Activated CD4-positive, alpha-beta T cell treated with anti-CD3 and anti-CD28 coated beads for 48 hours (primary cell): ENCODE data around the gene CDCA5.

Experiments
- DNase-seq: peaks from one replicate; pipeline ENCODE4 v3.0.0-alpha.2; 2020

CDCA5 gene

GRCh38 chr11:65104628-65105027 is 20.8 kb upstream of the CDCA5 start:
- DNase-seq: no peak

GRCh38 chr11:65103476-65103875 is 19.6 kb upstream of the CDCA5 start:
- DNase-seq: no peak

- no peak for DNase-seq
Measured at GRCh38 chr11:65102142-65103095, 18.6 kb upstream of the CDCA5 start.

- no peak for DNase-seq
Measured at GRCh38 chr11:65100674-65101350, 17.0 kb upstream of the CDCA5 start.

- no peak for DNase-seq
Measured at GRCh38 chr11:65096926-65097325, 13.1 kb upstream of the CDCA5 start.

- peak; percentile 91 for DNase-seq
Measured at GRCh38 chr11:65095974-65096806, 12.3 kb upstream of the CDCA5 start, which contains the start of gene VPS51. Gene VPS51, plus strand, starts transcription at chr11:65096214. Its CDS starts 37 bp downstream, at chr11:65096251.

GRCh38 chr11:65095427-65095826 is 11.6 kb upstream of the CDCA5 start:
- DNase-seq: no peak

- DNase-seq: no peak
Measured at GRCh38 chr11:65090628-65091027, 6.8 kb upstream of the CDCA5 start.

GRCh38 chr11:65089621-65090020 is 5.8 kb upstream of the CDCA5 start:
- no peak for DNase-seq

- no peak for DNase-seq
Measured at GRCh38 chr11:65087827-65088226, 4.0 kb upstream of the CDCA5 start.

- no peak for DNase-seq
Measured at GRCh38 chr11:65087216-65087615, 3.4 kb upstream of the CDCA5 start.

- DNase-seq: no peak
Measured at GRCh38 chr11:65086809-65087208, 3.0 kb upstream of the CDCA5 start.

- no peak for DNase-seq
Measured at GRCh38 chr11:65085446-65085845, 1.6 kb upstream of the CDCA5 start.

- DNase-seq: no peak
Measured at GRCh38 chr11:65084598-65085375, 947 bp upstream of the CDCA5 start.

- no peak for DNase-seq
Measured at GRCh38 chr11:65083134-65083833, 556 bp downstream of the CDCA5 start.

GRCh38 chr11:65078786-65079342 is 5.0 kb downstream of the CDCA5 start:
- no peak for DNase-seq

GRCh38 chr11:65078151-65078550 is 5.7 kb downstream of the CDCA5 start:
- peak; percentile 78 for DNase-seq

GRCh38 chr11:65077451-65077850 is 6.4 kb downstream of the CDCA5 start:
- DNase-seq: no peak

- no peak for DNase-seq
Measured at GRCh38 chr11:65072631-65072966, 11.2 kb downstream of the CDCA5 start.

GRCh38 chr11:65071907-65072630 is 11.8 kb downstream of the CDCA5 start:
- no peak for DNase-seq

- DNase-seq: no peak
Measured at GRCh38 chr11:65069217-65069616, 14.6 kb downstream of the CDCA5 start.
